Fibroblast of skin of left quadriceps (primary cell): Measurements from ENCODE around the gene AOPEP.

ENCODE experiments used
- DNase-seq, 2 experiments: peaks; one replicate each; pipeline ENCODE4 v3.0.0-alpha.2; 2013; ENCODE audit warnings: low read depth in 2 of 2

The AOPEP gene

GRCh38 chr9:95112436-95113280, 386.2 kb downstream of the AOPEP start:
- no peak for DNase-seq

- no peak for DNase-seq
Measured at GRCh38 chr9:95115104-95115503, 388.6 kb downstream of the AOPEP start.

- no peak for DNase-seq
Measured at GRCh38 chr9:95116002-95116807, 389.7 kb downstream of the AOPEP start.

DNA sequence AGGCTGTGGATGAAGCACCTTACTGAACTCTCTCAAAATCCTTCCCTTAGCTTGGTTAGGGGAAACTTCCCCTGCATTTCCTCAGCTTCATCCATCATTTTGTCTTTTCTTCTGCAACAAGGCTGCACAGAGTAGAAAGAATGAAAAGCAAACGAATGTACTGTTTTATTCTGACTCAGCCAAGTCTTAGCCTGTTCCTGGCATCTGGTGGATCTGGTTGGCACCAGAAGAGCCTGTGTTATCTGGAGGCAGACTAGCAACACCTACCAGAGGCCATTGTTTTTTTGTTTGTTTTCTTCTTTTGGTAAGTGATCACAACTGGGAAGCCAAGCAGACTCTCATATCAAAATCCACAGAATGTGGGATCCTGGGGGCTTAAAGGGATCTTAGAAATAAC, 390.3 kb downstream of the AOPEP start:
- DNase-seq, result no peak

GRCh38 chr9:95118596-95118995, 392.1 kb downstream of the AOPEP start:
- DNase-seq, result no peak

DNA sequence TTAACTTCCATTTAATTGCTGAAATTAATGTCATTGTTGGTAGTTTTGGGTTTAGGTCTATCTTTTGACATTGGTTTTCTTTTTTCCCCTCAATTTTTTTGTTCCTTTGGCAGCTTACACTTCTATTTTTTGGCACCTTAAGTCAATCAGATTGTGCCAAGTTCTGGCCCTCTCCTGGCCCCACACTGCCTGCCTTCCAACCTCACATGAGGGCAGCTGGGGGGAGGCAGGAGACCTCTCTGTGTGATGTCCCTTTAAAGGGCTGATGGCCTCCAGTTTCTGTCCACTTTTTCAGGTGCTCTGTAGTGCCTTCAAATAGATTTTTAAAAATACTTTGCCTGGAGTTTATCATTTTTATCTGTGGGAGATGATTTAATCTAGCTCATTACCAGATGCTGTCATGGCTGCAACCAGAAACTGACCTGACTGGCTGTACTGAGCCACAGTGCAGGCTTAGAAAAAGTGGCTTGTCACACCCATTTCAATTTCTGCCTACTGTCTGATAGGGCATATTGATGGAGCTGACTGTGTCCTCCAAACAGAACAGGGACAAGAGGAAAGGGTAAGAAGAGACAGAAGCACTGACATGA, 394.4 kb downstream of the AOPEP start:
- DNase-seq, result no peak

GRCh38 chr9:95124582-95125367, 398.3 kb downstream of the AOPEP start:
- no peak for DNase-seq

GRCh38 chr9:95125652-95126051, 399.2 kb downstream of the AOPEP start:
- DNase-seq, result no peak

DNA sequence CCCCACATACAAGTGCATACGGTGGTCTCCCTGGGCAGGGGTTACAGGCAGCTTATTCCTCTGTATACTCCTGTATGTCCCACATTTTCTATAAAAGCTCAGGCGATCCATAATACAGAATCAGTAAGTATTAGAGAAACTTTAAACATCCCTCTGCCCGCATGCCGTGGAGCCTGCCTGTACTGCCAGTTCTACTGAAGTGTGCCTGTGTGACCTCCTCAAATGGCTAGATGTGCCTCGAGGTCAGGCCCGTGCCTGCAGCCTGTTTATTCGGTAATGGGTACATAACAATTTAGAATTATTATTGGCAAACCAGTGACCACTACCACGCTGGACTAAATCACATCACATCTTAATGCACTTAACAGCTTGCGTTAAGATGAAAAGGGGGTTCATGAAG, 400.2 kb downstream of the AOPEP start:
- DNase-seq, result no peak

GRCh38 chr9:95127249-95128176, 401.0 kb downstream of the AOPEP start:
- DNase-seq, result peak in 1 of 2 experiments; percentile 39

GRCh38 chr9:95128177-95128524, 401.7 kb downstream of the AOPEP start:
- DNase-seq, result no peak

DNA sequence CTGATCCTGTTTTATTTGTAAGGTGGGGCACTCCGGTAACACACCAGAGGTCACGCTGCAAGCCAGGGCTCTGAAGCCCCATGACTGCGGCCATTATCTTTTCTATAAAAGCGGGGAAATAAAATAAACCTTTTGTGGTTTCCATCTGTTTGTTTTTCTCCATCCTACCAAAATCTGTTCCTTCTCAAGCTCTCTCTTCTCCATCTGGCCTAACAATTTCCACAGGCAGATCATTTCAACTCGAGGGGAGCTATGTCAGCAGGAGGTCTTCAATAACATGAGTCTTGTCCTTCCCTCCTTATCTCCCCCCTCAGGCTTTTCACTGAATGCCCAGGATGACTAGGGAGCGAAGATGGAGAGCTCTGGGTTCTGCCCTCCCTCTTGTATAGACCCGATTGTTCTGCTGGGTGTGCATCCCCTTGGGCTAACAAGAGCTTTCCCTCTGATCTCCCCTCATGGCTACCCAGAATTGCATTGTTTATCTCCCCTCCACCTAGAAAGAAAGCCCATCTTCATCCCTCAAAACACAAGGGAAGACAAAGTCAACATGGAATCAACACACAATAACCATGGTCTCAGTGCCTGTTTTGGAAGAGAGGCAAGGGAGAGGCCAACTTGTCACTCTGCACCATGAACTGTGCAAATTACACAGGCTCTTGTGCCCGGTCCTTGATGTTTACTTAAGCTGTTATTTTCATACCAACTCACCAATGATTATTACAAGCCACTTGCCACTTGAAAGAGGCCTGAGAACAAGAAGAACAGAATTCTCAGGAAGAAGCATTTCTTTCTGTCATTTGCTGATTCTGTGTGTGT, 403.2 kb downstream of the AOPEP start:
- DNase-seq, result no peak

- DNase-seq, result no peak
Measured at GRCh38 chr9:95130484-95130883, 404.0 kb downstream of the AOPEP start.

GRCh38 chr9:95131023-95131943, 404.8 kb downstream of the AOPEP start:
- peak; percentile 31 to 47 for DNase-seq

GRCh38 chr9:95132366-95133324, 406.1 kb downstream of the AOPEP start:
- DNase-seq, result peak; percentile 50 to 56

GRCh38 chr9:95133325-95133705, 406.8 kb downstream of the AOPEP start:
- DNase-seq, result no peak

DNA sequence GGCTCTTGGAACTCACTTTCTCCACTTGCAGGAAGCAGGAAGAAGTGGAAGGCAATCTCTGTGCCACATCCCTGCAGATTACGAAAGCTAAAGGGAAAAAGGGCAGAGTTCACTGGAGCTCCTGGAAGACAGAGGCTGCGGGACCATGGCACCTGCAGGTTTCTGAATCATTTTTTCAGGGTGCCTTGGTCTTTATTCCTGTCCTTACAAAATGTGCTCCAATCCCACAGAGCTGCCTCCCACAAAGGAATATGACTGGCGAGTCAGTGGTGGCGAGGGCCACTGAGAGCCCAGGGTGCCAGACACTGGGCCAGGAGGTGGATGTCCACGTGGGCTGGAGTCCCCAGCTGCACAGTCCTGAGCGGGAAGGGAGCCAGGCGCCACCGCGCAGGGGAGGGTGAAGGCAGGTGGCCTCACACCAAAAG, 408.0 kb downstream of the AOPEP start:
- no peak for DNase-seq

DNA sequence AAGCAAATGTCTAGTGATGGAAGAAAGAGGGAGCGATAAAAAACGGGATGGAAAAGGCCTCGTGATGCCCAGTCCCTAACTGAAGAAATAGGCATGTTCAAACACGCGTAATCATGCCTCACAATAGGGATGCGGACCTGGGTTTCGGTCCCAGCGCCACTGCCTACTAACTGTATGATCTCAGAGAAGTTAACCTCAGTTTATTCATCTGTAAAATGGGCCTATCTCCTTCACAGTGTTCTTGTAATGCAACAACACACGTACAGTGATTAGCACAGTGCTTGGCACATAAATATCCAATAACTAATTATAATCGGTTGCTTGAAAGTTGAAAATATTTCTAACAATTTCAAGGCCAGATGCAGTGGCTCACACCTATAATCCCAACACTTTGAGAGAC, 409.3 kb downstream of the AOPEP start:
- DNase-seq, result no peak
